Mucosa of rectum (tissue), 2 donors: Measurements from ENCODE around the gene OR5K2.

Source experiments
- H3K27ac ChIP-seq, 2 donors: one replicate each; pipeline ENCODE4 v1.7.0; 2013; ENCODE audit warnings: inconsistent platforms in 2 of 2, low read depth in 2 of 2, low read length in 2 of 2
- H3K27me3 ChIP-seq, 2 donors: one replicate each; pipeline ENCODE4 v1.7.0; 2013; ENCODE audit warnings: low read length in 2 of 2; ENCODE audit not compliant: control insufficient read depth in 2 of 2, insufficient read depth in 2 of 2
- H3K36me3 ChIP-seq, 2 donors: one replicate each; pipeline ENCODE4 v1.7.0; 2013; ENCODE audit warnings: low read length in 2 of 2; ENCODE audit not compliant: control insufficient read depth in 2 of 2, insufficient read depth in 2 of 2
- H3K4me1 ChIP-seq, 2 donors: one replicate each; pipeline ENCODE4 v1.7.0; 2013; ENCODE audit warnings: low read length in 2 of 2, mild to moderate bottlenecking in 1 of 2; ENCODE audit not compliant: control insufficient read depth in 2 of 2, insufficient read depth in 2 of 2
- H3K4me3 ChIP-seq, 2 donors: one replicate each; pipeline ENCODE4 v1.7.0; 2013; ENCODE audit warnings: low read length in 2 of 2
- H3K9ac ChIP-seq, 2 donors: one replicate each; pipeline ENCODE4 v1.7.0; 2013; ENCODE audit warnings: low read length in 2 of 2, low read depth in 1 of 2, mild to moderate bottlenecking in 1 of 2
- H3K9me3 ChIP-seq, 2 donors: one replicate each; pipeline ENCODE4 v1.7.0; 2013; ENCODE audit warnings: low read length in 2 of 2; ENCODE audit not compliant: control insufficient read depth in 2 of 2
- donor health status: healthy.
- donor health status: Normal muscosa, but diverticular disease.

Gene OR5K2

DNA sequence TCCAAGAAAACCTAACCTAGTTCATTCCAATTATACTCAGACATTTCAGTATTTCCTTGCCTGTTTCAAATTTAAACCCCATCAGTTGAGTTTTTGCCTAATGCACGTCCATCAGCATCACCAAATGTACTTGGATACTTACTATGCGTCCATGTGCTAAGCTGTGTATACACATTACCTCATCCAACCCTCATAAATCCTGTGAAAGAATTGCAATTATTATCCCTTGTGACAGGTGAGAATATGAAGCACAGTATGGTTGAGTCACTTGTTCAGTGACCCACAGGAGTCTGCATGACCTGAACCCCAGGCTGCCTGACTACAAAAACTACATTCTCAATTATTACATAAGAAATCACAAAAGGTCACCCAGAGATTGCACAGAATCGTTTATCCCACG is 2.5 kb downstream of the OR5K2 start:
- Histone ChIP-seq H3K4me1 (no peaks in the 10 kb centered on the region), H3K27me3 (no peaks in the 10 kb centered on the region), H3K9me3 (no peaks in the 10 kb centered on the region)

DNA sequence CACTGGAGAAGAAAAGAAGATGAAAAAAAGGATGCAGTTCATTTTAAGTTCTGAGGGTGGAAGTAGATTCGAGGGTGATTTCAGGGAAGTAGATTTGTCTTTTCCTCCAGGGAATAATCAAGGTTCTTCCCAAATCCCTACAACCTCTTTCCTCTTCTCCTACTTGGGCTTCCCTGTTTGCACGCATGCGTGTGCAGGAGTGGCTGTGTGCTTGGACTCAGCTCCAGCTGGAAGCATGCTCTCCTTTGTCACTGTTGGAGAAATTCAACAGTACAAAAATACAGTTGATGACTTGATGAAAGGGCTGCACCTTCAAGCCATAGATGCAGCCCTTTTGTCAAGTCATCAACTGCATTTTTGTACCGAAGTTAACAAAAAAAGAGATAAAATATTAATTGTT is 3.8 kb downstream of the OR5K2 start:
- Histone ChIP-seq H3K9ac (no peak overlapping the region), H3K4me3 (no peak overlapping the region), H3K27ac (no peak overlapping the region), H3K27me3 (no peaks in the 10 kb centered on the region), H3K4me1 (no peaks in the 10 kb centered on the region), H3K9me3 (no peaks in the 10 kb centered on the region), H3K36me3 (no peaks in the 10 kb centered on the region)

More for the DNA sequence above, 2.5 kb downstream of the OR5K2 start:
- H3K4me3 ChIP-seq = no peak overlapping the region
- no peak overlapping the region for H3K9ac ChIP-seq
- H3K36me3 ChIP-seq = no peaks in the 10 kb centered on the region
- H3K27ac ChIP-seq = no peak overlapping the region

DNA sequence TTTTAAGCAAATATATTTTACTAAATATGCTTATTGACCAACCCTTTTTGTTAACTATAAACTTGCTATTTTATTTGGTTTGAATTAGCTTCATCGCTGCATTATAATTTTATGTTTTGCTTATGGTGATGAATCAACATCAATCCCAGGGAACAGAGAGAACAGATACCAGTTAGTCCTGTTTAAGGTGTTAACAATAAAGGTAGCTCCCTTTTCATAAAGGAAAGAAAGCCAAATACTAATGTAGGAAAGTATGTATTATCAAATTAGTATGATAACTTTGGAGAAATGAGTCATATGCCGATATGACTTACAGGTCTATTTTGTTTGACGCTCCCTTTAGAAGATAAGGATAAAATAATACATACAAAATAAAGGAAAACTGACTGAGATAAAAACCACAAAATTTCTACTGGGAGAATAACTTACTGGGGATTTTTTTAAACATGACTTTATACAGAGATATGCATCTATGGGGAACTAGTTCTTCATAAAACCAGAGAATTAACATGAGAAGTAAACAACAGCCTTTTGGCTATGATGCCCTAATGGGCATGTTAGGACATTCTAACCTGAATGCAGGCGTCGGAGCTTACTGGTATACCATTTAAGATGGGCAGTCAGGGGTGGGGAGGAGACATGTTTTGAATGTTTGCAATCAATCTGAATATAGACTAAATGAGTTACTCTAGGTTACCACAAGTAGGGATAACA is 4.5 kb downstream of the OR5K2 start:
- H3K27me3 ChIP-seq = no peaks in the 10 kb centered on the region
- H3K9ac ChIP-seq = no peak overlapping the region
- H3K36me3 ChIP-seq = no peaks in the 10 kb centered on the region
- no peak overlapping the region for H3K27ac ChIP-seq
- H3K4me1 ChIP-seq = no peaks in the 10 kb centered on the region
- no peaks in the 10 kb centered on the region for H3K9me3 ChIP-seq
- no peak overlapping the region for H3K4me3 ChIP-seq

DNA sequence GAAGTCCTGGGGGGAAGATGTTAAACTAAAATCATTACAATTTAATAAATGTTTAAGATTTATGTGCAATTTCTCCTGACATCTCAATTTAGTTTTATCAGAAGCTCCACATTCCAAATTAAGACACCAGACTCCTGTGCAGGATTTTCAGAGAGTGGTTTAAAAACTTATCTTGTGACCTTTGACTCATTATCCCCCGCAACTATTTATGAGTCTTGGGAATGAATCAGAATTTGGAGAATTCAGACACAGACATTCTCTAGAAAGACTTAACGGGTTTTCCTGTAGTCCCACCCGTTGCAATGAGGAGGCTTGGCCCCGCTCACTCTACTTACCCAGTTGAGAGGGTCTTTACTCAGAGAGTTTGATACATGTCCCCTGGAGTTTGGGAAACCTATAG is 7.1 kb downstream of the OR5K2 start:
- H3K4me3 ChIP-seq = no peak overlapping the region
- H3K27ac ChIP-seq = no peak overlapping the region
- no peaks in the 10 kb centered on the region for H3K36me3 ChIP-seq
- no peaks in the 10 kb centered on the region for H3K4me1 ChIP-seq
- no peak overlapping the region for H3K9ac ChIP-seq
- no peaks in the 10 kb centered on the region for H3K27me3 ChIP-seq
- no peaks in the 10 kb centered on the region for H3K9me3 ChIP-seq

DNA sequence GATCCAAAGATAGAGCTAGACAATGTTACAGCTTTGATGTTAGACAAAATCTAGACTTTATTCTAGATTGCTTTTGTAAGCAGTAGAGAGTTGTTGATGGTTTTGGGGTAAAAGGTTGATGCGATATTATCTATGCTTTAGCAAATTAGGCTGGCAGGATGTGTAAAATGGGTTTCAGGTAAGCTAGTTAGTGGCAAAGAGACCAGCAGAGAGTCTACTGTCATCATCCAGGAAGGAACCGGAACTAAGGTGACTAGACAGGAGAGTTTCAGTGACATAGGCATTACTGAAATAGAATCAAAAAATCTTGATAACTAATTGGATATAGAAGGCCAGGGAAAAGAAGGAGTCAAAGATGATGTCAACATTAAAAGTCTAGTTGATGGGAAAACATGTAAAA is 11.1 kb downstream of the OR5K2 start:
- Histone ChIP-seq H3K9ac (no peak overlapping the region), H3K27me3 (no peaks in the 10 kb centered on the region), H3K9me3 (no peaks in the 10 kb centered on the region), H3K36me3 (peaks cover 0 to 8% of the 10 kb centered on the region in 2 donors), H3K4me1 (no peaks in the 10 kb centered on the region), H3K27ac (no peak overlapping the region), H3K4me3 (no peak overlapping the region)

DNA sequence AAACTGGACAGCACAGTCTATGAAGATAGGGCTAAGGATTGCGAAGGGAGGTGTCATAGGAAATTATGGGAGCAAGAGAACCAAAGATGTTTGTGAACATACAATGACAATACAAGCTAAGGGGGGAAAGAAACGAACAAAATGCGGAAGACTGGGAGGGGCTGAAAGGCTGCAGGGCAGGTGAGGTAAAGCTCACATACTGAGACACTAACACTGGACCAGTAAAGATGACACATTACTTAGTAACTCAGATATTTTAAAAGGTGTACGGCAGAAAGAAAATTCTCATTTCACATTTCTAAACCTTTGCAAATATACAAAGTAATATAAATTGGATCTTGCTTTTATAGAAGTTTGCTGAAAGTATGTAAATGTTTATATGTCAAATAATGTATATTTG is 15.1 kb downstream of the OR5K2 start:
- peaks cover 14 to 23% of the 10 kb centered on the region in 2 donors for H3K36me3 ChIP-seq
- H3K4me3 ChIP-seq = no peak overlapping the region
- H3K27ac ChIP-seq = no peak overlapping the region
- no peaks in the 10 kb centered on the region for H3K9me3 ChIP-seq
- no peaks in the 10 kb centered on the region for H3K4me1 ChIP-seq
- no peak overlapping the region for H3K9ac ChIP-seq
- no peaks in the 10 kb centered on the region for H3K27me3 ChIP-seq

DNA sequence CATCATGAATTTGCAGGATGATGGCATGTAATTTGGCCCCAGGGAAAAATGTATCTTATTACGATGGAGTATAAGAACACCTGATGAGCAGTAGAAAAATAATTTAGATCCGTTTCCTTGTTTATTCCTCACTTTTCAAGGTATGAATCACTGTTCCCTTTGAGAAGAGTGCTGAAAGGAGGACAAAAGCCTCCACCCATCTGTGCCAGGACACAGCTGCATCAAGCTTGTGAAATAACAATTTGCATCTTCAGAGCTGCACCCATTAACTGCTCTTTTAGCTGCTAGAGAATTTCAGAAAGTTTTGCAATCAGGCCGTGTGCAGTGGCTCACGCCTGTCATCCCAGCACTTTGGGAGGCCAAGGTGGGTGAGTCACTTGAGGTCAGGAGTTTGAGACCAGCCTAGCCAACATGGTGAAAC is 15.6 kb downstream of the OR5K2 start:
- Histone ChIP-seq H3K4me3 (no peak overlapping the region), H3K9me3 (no peaks in the 10 kb centered on the region), H3K36me3 (peaks cover 18 to 23% of the 10 kb centered on the region in 2 donors), H3K4me1 (no peaks in the 10 kb centered on the region), H3K9ac (no peak overlapping the region), H3K27ac (no peak overlapping the region), H3K27me3 (no peaks in the 10 kb centered on the region)

DNA sequence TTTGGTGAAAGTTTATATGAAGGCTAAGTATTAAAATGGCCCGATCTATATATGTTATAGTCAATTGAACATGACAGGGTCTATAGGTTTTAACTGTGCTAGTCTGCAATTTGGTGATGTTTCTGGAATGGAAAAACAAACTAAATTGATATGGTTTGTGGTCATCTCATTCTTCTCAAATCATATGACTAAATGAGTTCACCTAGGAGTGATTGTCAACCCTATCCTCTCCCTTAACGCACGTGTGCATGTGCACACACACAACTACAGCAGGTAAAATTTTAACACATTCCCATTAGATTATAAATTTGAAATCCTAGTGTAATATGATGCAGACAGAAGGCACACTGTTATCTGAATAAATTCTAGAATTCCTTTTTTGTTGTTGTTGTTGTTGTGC is 16.3 kb downstream of the OR5K2 start:
- H3K9me3 ChIP-seq = no peaks in the 10 kb centered on the region
- H3K9ac ChIP-seq = no peak overlapping the region
- H3K4me1 ChIP-seq = no peaks in the 10 kb centered on the region
- no peaks in the 10 kb centered on the region for H3K27me3 ChIP-seq
- H3K36me3 ChIP-seq = peaks cover 22 to 23% of the 10 kb centered on the region in 2 donors
- no peak overlapping the region for H3K4me3 ChIP-seq
- no peak overlapping the region for H3K27ac ChIP-seq

DNA sequence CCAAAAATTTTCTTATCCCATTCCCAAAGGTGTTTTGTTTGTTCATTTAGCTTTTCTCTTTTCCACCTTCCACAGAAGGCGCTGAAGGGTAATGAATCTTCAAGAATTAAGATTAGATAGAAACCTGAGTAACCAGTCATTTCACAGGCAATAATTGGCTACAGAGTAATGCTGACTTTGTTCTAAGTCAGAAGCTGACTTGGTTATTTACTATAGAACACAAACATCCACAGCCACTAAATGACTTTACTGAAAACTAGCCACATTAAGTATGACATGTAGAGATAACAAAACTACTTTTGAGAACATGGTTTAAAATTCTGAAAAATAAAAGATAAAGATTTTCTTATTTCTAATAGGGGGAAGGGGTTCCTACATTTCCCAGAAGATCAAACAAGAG is 17.5 kb downstream of the OR5K2 start:
- no peak overlapping the region for H3K27ac ChIP-seq
- H3K4me1 ChIP-seq = no peaks in the 10 kb centered on the region
- no peak overlapping the region for H3K4me3 ChIP-seq
- no peak overlapping the region for H3K9ac ChIP-seq
- peaks cover 24 to 30% of the 10 kb centered on the region in 2 donors for H3K36me3 ChIP-seq
- H3K9me3 ChIP-seq = no peaks in the 10 kb centered on the region
- H3K27me3 ChIP-seq = no peaks in the 10 kb centered on the region

DNA sequence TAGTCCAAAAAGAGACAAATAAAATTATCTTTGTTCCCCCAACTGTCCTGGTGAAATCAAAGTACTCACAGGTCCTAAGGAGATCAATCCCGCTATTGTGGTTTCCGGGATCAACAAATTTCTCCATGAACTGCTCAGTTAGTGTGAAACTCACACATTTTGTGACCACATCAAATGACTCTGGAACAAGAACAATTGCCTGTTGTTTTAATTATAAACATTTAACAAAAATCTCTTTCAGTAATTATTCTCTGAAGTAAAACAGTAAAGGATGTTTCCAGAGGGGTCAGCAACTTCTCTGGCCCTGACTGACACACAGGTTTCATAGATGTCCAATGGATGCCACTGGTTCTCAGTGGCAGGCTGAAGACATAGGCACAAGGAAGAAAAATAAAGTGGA is 21.3 kb downstream of the OR5K2 start:
- Histone ChIP-seq H3K27me3 (no peaks in the 10 kb centered on the region), H3K4me1 (peaks cover 0 to 4% of the 10 kb centered on the region in 2 donors), H3K9me3 (no peaks in the 10 kb centered on the region), H3K9ac (no peak overlapping the region), H3K4me3 (no peak overlapping the region), H3K36me3 (peaks cover 21 to 31% of the 10 kb centered on the region in 2 donors), H3K27ac (no peak overlapping the region)
